ENCODE data around the gene EGF.

Gene EGF

DNA sequence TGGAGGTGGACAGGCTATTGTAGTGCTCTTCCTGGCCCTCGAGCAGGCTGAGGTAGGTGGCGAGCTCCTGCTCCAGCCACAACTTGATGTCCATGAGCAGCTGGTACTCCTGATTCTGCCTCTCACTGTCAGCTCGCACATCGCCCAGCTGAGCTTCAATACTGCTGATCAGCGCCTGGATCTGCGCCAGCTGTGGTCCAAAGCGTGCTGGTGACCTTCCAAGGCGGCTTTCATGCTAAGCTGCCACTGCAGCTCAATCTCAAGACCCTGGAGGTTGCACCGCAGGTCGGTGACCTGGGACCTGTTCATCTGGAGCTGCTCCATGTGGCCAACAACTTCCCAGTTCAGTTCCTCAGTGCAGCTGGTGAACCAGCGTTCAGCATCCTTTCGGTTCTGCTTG is 33.6 kb upstream of the EGF start:
- in situ Hi-C loops (cut with HindIII; ENCODE audit: low pct_ligation_motif_present, low sequenced_read_pairs): no loop called here

DNA sequence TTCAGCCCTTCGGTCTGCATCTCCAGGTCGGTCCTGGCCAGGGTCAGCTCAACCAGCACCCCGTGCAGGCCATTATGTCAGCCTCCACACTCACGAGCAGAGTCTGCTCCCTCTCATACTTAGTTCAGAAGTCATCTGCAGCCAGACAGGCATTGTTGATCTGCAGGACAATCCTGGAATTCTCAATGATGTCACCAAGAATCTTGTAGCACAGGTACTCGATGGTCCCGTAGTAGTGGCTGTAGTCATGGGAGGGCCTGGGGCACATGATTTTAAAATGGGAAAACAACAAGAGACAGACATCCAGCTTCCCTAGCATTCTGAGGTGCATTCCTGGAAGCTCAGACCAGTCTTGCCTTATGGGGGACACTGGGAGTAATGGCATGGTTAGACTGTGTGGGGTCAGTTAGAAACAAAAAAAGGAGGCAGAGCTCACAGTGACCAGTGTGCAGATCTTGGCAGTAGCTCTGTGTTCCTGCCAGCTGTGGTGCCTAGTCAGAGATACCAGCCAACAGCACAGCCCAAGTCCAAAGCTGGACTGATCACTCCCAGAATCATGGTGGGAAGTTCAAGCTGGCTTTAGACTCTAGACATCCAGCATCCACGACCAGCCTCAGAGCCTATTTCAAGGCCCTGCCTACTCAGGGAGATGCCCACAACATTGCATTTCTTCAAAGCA is 32.9 kb upstream of the EGF start:
- in situ Hi-C loops (cut with HindIII; ENCODE audit: low pct_ligation_motif_present, low sequenced_read_pairs): no loop called here

More for the DNA sequence above, 33.6 kb upstream of the EGF start:
- no peaks in the 10 kb centered on the region for H3K27me3 ChIP-seq (replicated peaks)
- no peaks in the 10 kb centered on the region for H3K36me3 ChIP-seq (replicated peaks)
- no peak overlapping the region for H3K4me3 ChIP-seq (ENCODE audit: low read depth, low read length)
- no peak overlapping the region for H3K27ac ChIP-seq
- TF ChIP-seq, protein P1, sequence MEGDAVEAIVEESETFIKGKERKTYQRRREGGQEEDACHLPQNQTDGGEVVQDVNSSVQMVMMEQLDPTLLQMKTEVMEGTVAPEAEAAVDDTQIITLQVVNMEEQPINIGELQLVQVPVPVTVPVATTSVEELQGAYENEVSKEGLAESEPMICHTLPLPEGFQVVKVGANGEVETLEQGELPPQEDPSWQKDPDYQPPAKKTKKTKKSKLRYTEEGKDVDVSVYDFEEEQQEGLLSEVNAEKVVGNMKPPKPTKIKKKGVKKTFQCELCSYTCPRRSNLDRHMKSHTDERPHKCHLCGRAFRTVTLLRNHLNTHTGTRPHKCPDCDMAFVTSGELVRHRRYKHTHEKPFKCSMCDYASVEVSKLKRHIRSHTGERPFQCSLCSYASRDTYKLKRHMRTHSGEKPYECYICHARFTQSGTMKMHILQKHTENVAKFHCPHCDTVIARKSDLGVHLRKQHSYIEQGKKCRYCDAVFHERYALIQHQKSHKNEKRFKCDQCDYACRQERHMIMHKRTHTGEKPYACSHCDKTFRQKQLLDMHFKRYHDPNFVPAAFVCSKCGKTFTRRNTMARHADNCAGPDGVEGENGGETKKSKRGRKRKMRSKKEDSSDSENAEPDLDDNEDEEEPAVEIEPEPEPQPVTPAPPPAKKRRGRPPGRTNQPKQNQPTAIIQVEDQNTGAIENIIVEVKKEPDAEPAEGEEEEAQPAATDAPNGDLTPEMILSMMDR (IDR thresholded peaks at IDR 0.05; ENCODE audit: low read depth, low read length, missing control alignments): no peak
- no peak for DNase-seq

DNA sequence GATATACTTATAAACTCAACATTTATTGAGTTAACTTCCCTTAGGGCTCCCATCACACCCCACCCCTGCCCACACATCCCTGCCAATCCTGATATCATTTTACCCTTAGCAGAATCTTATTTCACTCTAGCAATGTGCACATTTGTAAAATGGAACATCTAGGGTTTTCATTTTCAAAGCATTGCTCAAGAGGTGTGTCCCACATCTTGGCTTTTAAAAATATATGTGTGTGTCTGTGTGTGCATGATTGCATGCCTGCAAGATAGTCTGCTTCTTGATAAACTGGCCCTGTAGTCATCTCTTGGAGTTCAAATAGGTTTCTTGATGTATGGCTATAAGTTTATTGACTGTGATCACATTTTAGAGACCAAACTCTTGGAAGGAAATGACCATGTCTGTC is 26.4 kb upstream of the EGF start:
- in situ Hi-C loops (cut with HindIII; ENCODE audit: low pct_ligation_motif_present, low sequenced_read_pairs): no loop called here
- no peak for DNase-seq
- TF ChIP-seq, protein P1 (IDR thresholded peaks at IDR 0.05; ENCODE audit: low read depth, low read length, missing control alignments): no peak
- Histone ChIP-seq H3K36me3 (replicated peaks) (no peaks in the 10 kb centered on the region), H3K27ac (no peak overlapping the region), H3K27me3 (replicated peaks) (no peaks in the 10 kb centered on the region), H3K4me3 (ENCODE audit: low read depth, low read length) (no peak overlapping the region)

More for the DNA sequence above, 32.9 kb upstream of the EGF start:
- Histone ChIP-seq H3K4me3 (ENCODE audit: low read depth, low read length) (no peak overlapping the region), H3K27me3 (replicated peaks) (no peaks in the 10 kb centered on the region), H3K27ac (no peak overlapping the region), H3K36me3 (replicated peaks) (no peaks in the 10 kb centered on the region)
- no peak for DNase-seq
- TF ChIP-seq, protein P1 (IDR thresholded peaks at IDR 0.05; ENCODE audit: low read depth, low read length, missing control alignments): no peak

DNA sequence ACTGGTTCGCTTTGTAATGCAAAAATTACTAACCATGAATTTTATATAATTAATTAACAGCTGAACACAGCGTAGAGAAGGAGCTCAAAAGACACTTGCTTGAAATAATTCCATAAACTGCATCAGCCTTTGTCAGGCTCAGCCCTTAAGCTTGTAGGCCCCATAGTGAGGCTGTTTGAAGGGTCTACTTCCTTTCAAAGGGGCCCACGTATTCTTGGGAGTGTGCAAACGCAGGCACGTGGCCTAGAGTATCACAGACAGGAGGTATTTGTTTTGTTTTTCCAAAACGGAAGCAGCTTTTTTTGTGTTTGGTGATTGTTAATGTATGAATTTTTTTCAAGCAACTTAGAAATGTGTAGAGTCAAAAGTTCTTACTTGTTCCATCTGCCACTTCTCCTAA is 25.6 kb upstream of the EGF start:
- in situ Hi-C loops (cut with HindIII; ENCODE audit: low pct_ligation_motif_present, low sequenced_read_pairs): no loop called here
- no peaks in the 10 kb centered on the region for H3K36me3 ChIP-seq (replicated peaks)
- no peak overlapping the region for H3K4me3 ChIP-seq (ENCODE audit: low read depth, low read length)
- DNase-seq: no peak
- H3K27me3 ChIP-seq (replicated peaks): no peaks in the 10 kb centered on the region
- TF ChIP-seq, protein P1 (IDR thresholded peaks at IDR 0.05; ENCODE audit: low read depth, low read length, missing control alignments): no peak
- no peak overlapping the region for H3K27ac ChIP-seq

DNA sequence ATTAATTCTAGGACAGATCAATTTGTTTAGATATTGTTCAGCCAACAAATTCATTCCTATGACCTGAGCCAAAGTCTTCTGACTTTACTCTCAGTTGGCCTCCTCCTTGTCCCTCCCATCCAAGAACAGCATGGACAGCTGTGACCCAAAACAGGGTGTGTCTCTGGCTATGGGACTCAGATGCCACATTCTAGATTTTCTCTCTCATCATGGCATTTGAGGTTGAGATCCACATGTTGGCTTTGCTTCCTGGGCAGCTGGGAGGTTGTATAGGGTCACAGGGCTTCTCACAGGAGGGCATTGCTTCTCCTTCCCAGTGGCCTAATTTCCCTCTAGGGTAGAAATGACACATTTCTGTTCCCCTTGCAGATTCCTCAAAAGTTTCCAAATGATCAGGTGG is 22.6 kb upstream of the EGF start:
- TF ChIP-seq, protein P1 (IDR thresholded peaks at IDR 0.05; ENCODE audit: low read depth, low read length, missing control alignments): no peak
- in situ Hi-C loops (cut with HindIII; ENCODE audit: low pct_ligation_motif_present, low sequenced_read_pairs): no loop called here
- no peaks in the 10 kb centered on the region for H3K27me3 ChIP-seq (replicated peaks)
- no peak for DNase-seq
- no peak overlapping the region for H3K27ac ChIP-seq
- no peak overlapping the region for H3K4me3 ChIP-seq (ENCODE audit: low read depth, low read length)
- H3K36me3 ChIP-seq (replicated peaks): no peaks in the 10 kb centered on the region

All from brain microvascular endothelial cell (primary cell).